EH (cell line): ENCODE results near the gene LPGAT1.
A peak's percentile ranks its signal among the peaks of the same experiment; 100 is the strongest.
"Not testable (repeated sequence)": the region's sequence is repeated elsewhere in the genome, so short reads cannot be mapped to it uniquely, and the experiment has no call there.

ENCODE experiments used
- DNase-seq: peaks from one replicate; pipeline ENCODE4 v3.0.0-alpha.2; 2015; ENCODE audit warnings: low read depth

Gene LPGAT1

DNA sequence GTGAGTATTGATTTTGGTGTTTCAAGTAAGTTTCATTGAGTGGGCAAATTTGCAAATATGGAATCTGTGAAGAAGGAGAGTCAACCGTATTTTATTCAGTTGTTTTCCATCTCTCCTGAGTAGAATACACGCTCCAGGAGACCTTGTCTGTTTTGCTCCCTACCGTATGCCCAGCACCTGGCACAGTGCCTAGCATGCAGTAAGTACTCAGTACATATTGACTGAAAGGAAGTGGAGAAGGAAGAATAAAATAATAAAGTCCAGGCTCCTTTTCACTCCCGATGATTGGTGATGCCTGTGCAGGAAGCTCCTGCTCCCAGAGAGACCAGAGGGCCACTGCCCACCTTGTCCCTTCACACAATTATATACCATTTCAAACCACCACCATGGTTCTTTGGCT lies 95.8 kb downstream of the LPGAT1 start:
- no peak for DNase-seq

DNA sequence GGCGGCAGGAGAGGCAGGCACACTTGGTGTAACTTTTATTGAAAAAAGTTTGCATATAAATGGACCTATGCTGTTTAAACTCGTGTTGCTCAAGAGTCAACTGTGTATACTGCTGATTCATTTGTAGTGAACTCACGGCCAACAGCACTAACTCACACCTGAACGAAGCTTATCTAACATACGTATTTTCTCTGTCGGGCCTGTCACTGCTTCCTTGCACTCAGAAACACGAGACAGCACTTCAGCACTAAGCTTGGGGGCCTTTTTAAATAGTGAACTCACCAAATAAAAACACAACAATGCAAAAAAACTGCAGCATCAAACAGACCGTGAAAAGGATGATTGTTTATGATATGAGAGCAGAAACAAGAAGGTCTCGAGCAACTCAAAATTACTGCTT lies 96.2 kb downstream of the LPGAT1 start:
- no peak for DNase-seq

DNA sequence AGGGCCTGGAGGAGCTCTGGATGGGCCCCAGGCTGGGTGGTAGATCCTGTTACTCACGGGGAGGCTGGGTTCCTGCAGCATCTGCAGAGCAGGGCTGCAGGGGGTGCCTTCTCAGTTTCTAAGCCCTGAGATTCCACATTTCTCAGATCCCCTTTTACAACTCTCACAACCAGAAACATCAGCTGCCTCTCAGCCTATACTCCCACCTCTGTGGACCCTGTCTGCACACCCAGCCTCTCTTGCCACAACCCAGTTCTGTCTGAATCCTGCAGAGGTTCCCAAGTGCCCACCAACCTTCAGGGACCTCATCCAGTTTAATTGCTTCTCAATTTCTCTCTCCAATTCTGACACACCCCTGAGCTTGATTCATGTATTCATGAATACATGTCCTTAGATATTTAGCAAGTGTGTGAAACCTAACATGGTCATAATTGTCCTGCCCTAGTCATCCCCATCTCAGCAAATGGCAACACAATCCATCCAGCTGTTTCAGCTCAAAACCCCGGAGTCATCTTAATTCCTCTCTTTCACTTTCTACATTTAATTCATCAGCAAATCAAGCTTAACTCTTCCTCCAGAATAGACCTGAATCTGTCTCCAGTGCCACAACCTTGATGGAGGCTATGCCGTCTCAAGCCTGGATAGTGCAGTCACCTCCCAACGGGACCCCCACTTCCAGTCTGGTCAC lies 98.1 kb downstream of the LPGAT1 start:
- DNase-seq: no peak

DNA sequence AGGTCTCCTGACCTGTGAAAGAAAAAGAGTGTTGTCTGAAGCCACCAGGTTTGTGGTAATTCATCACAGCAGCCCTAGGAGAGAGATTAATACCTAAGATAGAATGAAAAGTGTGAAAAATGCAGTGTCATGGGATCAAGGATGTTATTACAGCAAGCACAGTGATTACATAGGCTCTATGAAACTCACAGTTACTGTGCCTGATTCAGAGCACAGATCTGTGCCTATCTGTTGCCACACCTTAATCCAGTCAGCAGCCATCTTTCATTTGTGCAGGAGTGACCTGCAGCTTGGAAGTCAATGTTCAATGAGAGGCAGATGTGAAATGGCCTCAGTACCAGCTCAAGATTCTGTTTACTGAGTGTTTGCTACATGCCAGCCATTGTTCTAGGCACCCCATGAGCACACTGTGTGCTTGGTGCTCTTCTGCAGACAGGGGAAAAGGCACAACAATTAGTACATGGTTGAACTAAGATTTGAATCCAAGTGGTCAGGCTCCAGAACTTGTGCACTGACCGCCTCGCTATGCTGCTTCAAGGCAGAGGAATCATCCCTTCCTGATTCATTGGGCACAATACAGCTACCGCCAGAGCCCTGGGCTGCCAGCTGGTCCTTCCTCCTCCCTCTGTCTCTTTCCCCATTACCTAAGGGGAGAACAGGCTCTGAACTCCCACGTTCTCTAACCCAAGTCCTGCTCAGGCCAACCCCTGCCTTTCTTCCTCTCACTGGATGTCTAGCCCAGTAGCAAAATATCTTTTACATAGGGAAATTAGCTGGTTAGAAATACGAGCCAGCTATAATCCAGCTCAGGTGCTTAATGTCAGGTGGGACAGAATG lies 98.9 kb downstream of the LPGAT1 start:
- no peak for DNase-seq

DNA sequence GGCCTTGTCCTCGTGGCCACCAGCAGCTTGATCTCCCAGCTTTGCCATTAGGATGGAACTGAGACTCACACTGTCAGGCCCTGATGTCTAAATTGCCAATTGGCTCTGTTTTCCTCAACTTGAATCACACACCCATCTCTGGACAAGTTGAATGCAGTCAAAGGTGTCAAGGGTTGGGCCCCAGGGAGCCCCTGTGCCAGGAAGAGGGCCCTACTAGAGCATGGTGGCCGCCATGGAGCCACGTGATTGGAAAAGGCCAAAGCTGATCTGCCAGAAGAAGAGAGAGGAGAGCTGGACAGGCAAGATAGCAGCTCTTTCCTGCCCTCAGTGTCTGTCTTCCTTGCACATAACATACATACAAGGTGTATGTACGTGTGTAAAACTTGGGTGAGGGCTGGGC lies 100.2 kb downstream of the LPGAT1 start:
- DNase-seq: no peak

DNA sequence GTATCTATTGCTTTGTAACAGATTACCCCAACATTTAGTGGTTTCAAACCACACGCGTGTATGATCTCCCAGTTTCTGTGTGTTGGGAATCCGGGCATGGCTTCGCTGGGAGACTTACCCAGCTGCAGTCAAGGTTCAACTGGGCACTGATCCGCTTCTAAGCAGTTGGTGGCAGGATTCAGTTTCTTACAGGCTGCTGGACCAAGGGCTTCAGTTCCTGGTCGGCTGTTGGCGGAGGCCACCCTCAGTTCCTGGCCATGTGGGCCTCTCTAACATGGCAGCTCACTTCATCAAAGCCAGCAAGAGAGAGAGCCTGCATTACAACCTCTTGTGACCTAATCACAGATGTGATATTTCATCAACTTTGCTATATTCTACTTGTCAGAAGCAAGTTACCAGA lies 101.3 kb downstream of the LPGAT1 start:
- DNase-seq: no peak

DNA sequence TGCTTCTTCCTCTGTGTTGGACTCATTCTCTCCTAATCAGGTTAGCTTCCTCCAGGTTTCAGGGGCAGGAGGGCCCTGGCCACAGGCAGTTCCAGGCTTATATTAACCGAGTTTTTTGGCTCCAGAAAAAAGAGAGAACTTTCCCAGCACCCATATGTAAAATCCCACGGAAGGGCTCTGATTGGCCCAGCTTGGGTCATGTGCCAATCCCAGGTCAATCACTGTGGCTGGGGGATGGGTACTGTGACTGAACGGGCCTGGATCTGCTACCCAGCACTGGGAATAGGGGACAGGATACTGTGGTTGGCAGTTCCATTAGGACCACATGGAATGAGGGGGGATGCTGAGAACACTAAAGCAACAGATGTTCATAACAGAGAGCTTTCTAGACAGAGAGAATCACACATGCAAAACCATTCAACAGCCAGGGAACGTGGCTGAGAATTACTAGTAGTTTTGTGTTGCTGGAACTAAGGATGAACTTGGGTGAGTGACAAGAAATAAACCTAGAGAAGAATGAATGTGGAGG lies 104.0 kb downstream of the LPGAT1 start:
- no peak for DNase-seq

DNA sequence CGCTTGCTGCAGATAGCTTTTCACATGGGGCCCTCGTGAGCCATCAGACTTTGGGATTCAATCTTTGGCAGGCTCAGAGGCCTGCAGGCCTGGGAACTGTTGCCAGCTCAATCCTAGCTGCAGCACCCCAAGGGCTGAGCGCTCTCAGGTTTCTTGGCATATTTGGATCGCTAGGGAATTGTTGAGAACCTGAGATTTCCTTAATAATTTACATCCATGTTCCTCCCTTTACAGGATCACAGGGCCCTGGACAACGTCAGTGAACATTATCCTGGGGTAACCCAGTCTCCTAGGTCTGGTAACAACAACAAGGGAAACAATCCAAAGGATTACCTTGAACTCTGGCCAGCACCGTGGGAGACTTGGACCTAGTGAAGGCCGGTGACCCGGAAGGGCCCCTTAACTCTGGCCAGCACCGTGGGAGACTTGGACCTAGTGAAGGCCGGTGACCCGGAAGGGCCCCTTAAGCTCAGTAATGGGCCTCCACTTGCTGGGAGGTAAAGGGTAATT lies 105.8 kb downstream of the LPGAT1 start:
- no peak for DNase-seq

DNA sequence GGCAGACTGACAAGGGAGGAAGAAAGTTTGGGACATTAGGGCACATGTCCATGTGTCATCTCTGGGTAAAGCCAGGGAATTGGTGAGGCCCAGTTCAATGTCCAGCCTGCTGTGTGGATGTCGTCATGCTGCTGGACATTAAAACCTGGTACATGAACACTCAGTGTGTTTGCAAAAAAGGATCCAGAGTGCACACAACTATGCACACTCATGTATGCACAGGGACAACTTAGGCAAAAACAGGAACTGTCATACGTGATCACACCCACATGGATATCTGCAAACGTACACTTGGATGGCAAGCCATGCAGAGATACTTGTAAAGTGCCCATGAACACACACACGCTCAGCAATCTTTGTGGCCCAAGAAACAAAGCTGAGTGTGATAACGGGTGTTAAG lies 107.3 kb downstream of the LPGAT1 start:
- no peak for DNase-seq

DNA sequence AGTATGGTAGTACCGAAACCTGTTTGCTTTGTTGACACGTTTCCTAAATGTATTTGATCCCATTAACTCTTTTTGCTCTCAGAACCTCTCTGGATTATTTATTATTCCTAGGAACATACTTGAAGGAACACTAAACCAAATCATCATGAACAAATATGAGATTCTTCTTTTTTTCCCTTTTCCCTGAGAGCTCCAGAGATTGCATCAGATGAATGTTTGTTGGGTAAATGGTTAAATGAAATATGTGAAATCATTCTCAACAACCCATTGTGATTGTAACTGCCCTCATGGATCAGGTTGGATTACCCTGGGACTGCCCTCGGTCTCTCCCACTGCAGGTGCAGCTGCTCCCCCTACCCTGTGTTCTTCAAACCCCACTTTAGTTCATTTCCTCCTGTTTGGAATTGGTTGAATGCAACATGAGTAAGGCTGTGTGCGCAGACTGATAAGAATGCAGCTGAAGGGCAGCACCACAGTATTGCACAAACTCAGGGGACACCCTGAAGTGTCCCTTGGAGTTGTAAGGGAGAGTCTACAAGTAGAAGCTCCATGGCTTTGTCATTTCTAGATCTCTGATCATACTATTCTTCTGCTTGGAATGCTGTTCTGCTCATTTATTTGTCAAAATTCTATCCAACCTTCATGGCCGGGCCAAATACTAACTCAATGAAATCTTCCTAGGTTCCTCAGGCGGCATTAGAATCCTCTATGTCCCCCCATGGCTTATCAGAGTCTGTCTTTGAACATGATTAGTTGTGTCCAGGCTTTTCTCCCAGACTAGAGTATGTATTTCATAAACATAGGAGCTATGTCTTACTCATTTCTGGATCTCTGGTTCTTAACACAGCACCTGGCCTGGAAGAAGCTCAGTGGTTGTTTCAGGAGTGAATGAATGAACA lies 108.0 kb downstream of the LPGAT1 start:
- no peak for DNase-seq

DNA sequence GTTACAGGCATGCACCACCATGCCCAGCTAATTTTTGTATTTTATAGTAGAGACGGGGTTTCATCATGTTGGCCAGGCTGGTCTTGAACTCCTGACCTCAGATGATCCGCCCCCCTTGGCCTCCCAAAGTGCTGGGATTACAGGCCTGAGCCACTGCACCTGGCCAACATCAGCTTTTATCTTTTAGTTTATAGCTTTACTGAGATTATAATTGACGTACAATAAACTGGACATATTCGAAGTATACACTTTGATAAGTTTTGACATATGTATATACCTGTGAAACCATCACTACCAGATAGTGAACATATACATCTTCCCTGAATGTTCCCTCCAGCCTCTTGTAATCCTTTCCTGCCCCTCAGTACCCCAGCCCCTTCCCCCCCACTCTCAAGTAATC lies 114.0 kb downstream of the LPGAT1 start:
- DNase-seq: not testable (repeated sequence)

DNA sequence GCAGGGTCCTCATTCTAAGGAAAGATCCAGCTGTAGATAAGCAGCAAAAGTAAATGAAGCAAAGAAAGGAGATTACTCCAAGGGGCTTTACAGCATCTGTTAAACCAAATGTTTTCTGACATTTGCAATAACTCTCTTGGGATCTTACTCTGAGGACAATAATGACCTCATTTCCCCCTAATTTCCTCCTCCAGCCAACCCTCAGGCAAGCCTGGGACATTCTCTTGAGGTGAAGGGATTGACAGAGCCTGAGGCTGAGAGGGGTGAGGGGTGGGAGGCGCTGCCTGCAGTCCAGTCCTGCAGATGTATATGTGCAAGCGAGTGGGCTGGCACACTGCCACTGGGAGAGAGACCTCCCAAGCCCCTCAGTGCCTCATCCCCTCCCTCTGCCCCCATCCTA lies 114.6 kb downstream of the LPGAT1 start:
- no peak for DNase-seq

DNA sequence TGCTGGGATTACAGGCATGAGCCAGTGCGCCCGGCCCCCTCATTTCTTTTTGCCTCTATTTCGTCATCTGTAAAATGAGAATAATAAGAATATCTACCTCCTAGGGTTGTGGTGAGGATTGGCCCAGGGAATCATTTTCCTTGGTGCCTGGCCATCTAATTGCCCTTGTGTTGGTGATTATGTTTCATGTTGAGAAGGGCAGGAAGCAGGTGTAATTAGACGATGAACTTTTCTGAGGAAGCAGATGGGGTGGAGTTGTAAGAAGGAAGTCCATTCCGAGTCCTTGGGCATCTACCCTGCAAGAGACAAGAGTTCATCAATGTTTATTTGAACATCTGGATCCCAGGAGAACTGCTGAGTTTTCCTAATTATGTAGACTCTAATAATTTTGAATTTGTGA lies 116.4 kb downstream of the LPGAT1 start:
- DNase-seq: no peak

DNA sequence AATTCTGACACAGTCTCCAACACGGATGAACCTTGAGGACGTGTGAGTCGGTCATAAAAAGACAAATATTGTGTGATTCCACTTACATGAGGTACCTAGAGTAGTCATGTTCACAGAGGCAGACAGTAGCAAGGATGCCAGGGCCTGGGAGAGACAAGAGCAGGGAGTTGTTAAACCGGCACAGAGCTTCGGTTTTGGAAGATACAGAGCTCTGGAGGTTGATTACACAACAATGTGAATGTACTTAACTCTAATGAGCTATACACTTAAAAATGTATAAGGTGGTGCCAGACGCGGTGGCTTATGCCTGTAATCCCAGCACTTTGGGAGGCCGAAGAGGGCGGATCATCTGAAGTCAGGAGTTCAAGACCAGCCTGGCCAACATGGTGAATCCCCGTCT lies 117.3 kb downstream of the LPGAT1 start:
- DNase-seq: no peak

DNA sequence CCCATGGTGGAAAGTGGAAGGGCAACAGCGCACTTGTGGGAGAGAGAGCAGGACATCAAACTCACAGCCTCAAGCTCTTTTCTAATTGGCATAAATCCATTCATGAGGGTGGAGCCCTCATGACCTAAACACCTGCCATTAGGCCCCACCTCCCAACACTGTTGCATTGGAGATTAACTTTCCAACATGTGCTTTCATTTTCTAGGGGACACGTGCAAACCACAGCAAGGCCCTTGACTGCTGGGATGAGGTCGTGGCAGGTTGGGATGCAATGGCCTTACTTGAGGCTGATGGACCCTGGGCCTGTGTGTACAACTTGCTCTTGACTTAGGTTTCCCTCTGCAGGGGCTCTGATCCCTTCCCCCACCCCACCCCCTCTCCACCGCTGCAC lies 119.3 kb downstream of the LPGAT1 start:
- no peak for DNase-seq

DNA sequence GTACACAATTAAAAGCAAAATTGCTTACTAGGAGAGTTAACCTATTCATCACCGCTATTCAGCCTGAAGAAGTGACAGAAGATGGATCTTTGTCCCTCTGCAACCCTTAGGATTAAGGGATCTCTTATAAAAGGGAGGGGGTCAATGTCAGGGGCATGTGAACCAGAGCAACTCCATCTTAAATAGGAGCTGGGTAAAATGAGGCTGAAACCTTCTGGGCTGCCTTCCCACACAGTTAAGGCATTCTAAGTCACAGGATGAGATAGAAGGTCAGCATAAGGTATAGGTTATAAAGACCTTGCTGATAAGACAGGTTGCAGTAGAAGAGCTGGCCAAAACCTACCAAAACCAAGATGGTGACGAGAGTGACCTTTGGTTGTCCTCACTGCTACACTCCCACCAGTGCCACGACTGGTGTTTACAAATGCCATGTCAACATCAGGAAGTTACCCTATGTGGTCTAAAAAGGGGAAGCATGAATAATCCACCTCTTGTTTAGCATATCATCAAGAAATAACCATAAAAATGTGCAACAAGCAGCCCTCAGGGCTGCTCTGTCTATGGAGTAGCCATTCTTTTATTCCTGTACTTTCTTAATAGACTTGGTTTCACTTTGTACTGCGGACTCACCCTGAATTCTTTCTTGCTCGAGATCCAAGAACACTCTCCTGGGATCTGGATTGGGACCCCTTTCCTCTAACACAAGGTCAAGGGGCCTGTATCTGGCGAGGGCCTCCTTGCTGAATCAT lies 119.8 kb downstream of the LPGAT1 start:
- DNase-seq: no peak

DNA sequence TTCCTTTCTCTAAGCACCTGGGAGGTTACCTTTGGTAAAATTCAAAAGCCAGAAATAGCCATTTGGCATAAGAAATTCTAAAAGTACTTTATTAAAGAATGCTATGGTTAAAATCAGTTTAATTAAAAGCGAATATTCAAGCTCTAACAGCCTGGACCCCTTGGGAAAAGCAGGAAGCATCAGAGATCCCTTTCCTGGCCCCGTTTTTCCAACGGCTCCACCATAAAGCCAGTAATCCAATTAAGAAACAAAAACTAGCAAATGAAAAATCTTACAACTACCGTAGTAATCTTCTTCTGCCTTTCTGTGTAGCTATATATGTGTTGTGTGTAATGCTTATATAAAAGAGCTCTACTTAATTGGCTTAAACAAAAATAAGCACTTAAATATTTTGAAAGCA lies 121.6 kb downstream of the LPGAT1 start:
- DNase-seq: no peak

DNA sequence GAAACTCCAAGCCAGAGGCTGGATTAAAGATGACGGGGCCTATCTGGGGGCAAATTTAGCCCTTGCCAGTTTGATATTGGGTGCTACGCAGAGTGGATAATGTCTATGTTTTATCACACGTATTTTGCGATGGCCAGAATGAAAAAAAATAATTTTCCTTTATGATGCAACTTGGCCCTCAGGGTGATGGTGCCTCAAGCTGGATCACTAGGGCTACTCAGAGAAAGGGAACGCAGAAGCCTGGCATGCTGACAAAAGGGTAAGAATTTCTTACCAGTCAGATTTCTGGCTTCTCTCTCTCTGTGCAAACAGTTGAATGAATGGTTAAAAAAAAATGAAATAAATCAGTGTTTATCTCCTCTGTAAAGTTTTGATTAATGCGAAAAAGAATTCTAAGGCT lies 122.6 kb downstream of the LPGAT1 start:
- peak; percentile 10 for DNase-seq

DNA sequence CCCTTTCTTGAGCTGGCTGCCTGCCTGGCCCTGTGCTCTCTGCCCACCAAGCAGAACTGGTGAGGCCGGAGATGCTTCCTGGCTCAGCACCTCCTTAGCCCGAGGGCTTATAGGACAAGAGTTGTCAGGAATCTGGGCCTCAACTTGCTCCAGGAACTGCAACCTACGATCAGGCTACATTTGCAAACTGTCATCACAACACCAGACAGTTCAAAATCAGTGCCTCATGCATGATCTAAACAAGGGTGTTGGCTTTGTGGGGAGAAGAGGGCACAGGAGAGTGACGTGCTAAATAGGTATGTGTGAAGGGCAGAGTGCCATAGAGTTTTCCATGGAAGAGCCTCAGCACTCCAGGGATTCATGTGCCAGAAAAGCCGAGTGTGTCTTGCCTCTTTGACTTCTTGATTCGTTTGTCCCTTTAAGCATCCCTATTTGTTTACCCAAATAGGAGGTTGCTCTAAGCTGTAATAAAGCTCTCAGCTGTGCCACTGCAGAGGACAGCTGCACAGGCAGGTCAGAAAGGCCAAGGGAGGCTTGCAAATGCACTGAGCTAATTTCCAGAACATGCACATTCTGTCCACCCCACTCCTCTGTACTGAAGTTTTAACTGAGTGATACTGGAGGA lies 125.0 kb downstream of the LPGAT1 start:
- peak; percentile 33 for DNase-seq

DNA sequence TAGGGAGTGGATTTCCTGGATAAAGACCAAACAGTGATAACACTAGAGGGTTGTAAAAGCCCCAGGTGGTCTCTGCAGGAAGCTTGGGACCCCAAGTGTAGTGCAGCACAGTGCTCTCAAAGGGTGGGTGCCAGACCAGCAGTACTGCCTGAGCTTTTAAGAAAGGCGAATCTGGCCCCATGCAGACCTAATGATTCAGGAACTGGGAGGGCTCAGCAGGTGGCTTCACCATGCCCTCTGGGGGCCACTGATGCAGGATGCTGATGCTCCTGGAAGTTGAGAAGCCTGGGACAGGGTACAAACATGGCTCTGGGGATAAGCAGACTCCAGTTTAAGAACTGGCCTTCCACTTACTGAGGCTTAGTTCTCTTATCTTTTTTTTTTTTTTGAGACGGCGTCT lies 126.0 kb downstream of the LPGAT1 start:
- DNase-seq: no peak
